ENCODE data around the gene ELP4.

DNA sequence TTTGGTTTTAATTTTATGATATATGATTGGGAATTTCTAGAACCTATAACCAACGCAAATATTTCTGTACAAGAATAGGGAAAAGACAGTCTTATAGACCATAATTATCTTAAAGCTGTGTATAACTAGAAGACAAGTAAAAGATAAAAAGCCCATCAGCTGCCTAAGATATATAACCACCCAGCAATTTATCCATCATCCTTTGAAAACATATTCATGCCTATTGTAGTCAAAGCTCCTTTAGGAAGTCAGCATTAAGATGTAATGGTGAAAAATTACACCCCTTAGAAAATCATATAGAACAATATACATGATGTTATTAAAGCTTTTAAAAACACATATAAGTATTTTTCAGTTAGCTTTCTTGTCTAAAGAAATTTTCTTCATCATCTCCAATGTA lies 46.4 kb downstream of the ELP4 start:
- TF ChIP-seq, protein P1, sequence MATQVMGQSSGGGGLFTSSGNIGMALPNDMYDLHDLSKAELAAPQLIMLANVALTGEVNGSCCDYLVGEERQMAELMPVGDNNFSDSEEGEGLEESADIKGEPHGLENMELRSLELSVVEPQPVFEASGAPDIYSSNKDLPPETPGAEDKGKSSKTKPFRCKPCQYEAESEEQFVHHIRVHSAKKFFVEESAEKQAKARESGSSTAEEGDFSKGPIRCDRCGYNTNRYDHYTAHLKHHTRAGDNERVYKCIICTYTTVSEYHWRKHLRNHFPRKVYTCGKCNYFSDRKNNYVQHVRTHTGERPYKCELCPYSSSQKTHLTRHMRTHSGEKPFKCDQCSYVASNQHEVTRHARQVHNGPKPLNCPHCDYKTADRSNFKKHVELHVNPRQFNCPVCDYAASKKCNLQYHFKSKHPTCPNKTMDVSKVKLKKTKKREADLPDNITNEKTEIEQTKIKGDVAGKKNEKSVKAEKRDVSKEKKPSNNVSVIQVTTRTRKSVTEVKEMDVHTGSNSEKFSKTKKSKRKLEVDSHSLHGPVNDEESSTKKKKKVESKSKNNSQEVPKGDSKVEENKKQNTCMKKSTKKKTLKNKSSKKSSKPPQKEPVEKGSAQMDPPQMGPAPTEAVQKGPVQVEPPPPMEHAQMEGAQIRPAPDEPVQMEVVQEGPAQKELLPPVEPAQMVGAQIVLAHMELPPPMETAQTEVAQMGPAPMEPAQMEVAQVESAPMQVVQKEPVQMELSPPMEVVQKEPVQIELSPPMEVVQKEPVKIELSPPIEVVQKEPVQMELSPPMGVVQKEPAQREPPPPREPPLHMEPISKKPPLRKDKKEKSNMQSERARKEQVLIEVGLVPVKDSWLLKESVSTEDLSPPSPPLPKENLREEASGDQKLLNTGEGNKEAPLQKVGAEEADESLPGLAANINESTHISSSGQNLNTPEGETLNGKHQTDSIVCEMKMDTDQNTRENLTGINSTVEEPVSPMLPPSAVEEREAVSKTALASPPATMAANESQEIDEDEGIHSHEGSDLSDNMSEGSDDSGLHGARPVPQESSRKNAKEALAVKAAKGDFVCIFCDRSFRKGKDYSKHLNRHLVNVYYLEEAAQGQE (IDR thresholded peaks at IDR 0.05; ENCODE audit: insufficient read depth in 1 of 2, low read depth in 2 of 2, low read length in 2 of 2), result no peak
- no peak for TF ChIP-seq SIN3A (IDR thresholded peaks at IDR 0.05; ENCODE audit: borderline replicate concordance, insufficient read depth, low read length)
- no peak for TF ChIP-seq POLR2AphosphoS5 (IDR thresholded peaks at IDR 0.05; ENCODE audit: low read depth, low read length)
- no peak for TF ChIP-seq TAF1 (IDR thresholded peaks at IDR 0.05; ENCODE audit: borderline replicate concordance, insufficient read depth, low read length)
